ENCODE results near the gene NAT8L.

Gene NAT8L

GRCh38 chr4:2078584-2078983 lies 19.5 kb downstream of the NAT8L start:
- no peak overlapping the region for H3K4me2 ChIP-seq (ENCODE audit: low read length)
- H3K79me2 ChIP-seq (ENCODE audit: insufficient read depth, low read length) = no peaks in the 10 kb centered on the region
- no peaks in the 10 kb centered on the region for H3F3A ChIP-seq (ENCODE audit: insufficient read depth, low read length)
- H3K9me2 ChIP-seq (ENCODE audit: low read depth, low read length) = no peaks in the 10 kb centered on the region
- TF ChIP-seq CTCF (IDR thresholded peaks at IDR 0.05; ENCODE audit: low read length) (no peak), EZH2 (IDR thresholded peaks at IDR 0.05; ENCODE audit: borderline replicate concordance, low read length) (no peak)
- no peak overlapping the region for H3K27ac ChIP-seq (ENCODE audit: low read depth, low read length, poor library complexity, severe bottlenecking)
- H4K20me1 ChIP-seq (ENCODE audit: insufficient read depth, low read length) = no peaks in the 10 kb centered on the region
- H3K27me3 ChIP-seq (ENCODE audit: insufficient read depth, low read length) = no peaks in the 10 kb centered on the region
- H3K36me3 ChIP-seq (ENCODE audit: insufficient read depth, low read length) = no peaks in the 10 kb centered on the region
- no peak overlapping the region for H3K4me3 ChIP-seq (ENCODE audit: low read depth, low read length, poor library complexity, severe bottlenecking)
- no peaks in the 10 kb centered on the region for H3K4me1 ChIP-seq (ENCODE audit: insufficient read depth, low read length, severe bottlenecking)
- no peak overlapping the region for H3K9ac ChIP-seq (ENCODE audit: low read length)
- no peaks in the 10 kb centered on the region for H3K9me3 ChIP-seq (ENCODE audit: low read length)
- H2AFZ ChIP-seq (ENCODE audit: low read length) = no peak overlapping the region

DNA sequence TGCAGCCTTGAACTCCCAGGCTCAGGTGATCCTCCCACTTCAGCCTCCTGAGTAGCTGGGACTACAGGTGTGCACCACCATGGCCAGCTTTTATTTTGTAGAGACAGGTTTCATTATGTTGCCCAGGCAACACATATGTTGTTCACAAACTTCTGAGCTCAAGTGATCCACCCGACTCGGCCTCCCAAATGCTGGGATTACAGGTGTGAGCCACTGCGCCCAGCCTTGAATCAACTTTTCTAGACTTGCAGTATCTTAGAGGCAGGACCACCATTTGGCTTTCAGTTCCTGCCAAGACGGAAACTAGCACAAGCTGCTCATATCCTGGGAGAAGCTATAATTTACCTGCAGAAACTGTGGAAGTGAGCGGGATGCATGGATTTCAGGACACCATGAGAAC lies 19.9 kb downstream of the NAT8L start:
- no peaks in the 10 kb centered on the region for H3K79me2 ChIP-seq (ENCODE audit: insufficient read depth, low read length)
- no peaks in the 10 kb centered on the region for H3F3A ChIP-seq (ENCODE audit: insufficient read depth, low read length)
- H3K27ac ChIP-seq (ENCODE audit: low read depth, low read length, poor library complexity, severe bottlenecking) = no peak overlapping the region
- no peaks in the 10 kb centered on the region for H3K9me2 ChIP-seq (ENCODE audit: low read depth, low read length)
- H3K36me3 ChIP-seq (ENCODE audit: insufficient read depth, low read length) = no peaks in the 10 kb centered on the region
- H3K27me3 ChIP-seq (ENCODE audit: insufficient read depth, low read length) = no peaks in the 10 kb centered on the region
- H3K9me3 ChIP-seq (ENCODE audit: low read length) = no peaks in the 10 kb centered on the region
- no peak overlapping the region for H3K9ac ChIP-seq (ENCODE audit: low read length)
- H3K4me2 ChIP-seq (ENCODE audit: low read length) = no peak overlapping the region
- H3K4me1 ChIP-seq (ENCODE audit: insufficient read depth, low read length, severe bottlenecking) = no peaks in the 10 kb centered on the region
- no peak for TF ChIP-seq CTCF (IDR thresholded peaks at IDR 0.05; ENCODE audit: low read length)
- no peak for TF ChIP-seq EZH2 (IDR thresholded peaks at IDR 0.05; ENCODE audit: borderline replicate concordance, low read length)
- H4K20me1 ChIP-seq (ENCODE audit: insufficient read depth, low read length) = no peaks in the 10 kb centered on the region
- no peak overlapping the region for H2AFZ ChIP-seq (ENCODE audit: low read length)
- H3K4me3 ChIP-seq (ENCODE audit: low read depth, low read length, poor library complexity, severe bottlenecking) = no peak overlapping the region

- no peaks in the 10 kb centered on the region for H3F3A ChIP-seq (ENCODE audit: insufficient read depth, low read length)
- no peak overlapping the region for H3K27ac ChIP-seq (ENCODE audit: low read depth, low read length, poor library complexity, severe bottlenecking)
- no peaks in the 10 kb centered on the region for H3K36me3 ChIP-seq (ENCODE audit: insufficient read depth, low read length)
- H3K79me2 ChIP-seq (ENCODE audit: insufficient read depth, low read length) = no peaks in the 10 kb centered on the region
- no peak overlapping the region for H3K9ac ChIP-seq (ENCODE audit: low read length)
- no peak overlapping the region for H3K4me2 ChIP-seq (ENCODE audit: low read length)
- H3K9me3 ChIP-seq (ENCODE audit: low read length) = no peaks in the 10 kb centered on the region
- H4K20me1 ChIP-seq (ENCODE audit: insufficient read depth, low read length) = no peaks in the 10 kb centered on the region
- H3K27me3 ChIP-seq (ENCODE audit: insufficient read depth, low read length) = no peaks in the 10 kb centered on the region
- H2AFZ ChIP-seq (ENCODE audit: low read length) = no peak overlapping the region
- H3K4me3 ChIP-seq (ENCODE audit: low read depth, low read length, poor library complexity, severe bottlenecking) = no peak overlapping the region
- no peaks in the 10 kb centered on the region for H3K9me2 ChIP-seq (ENCODE audit: low read depth, low read length)
- H3K4me1 ChIP-seq (ENCODE audit: insufficient read depth, low read length, severe bottlenecking) = no peaks in the 10 kb centered on the region
- no peak for TF ChIP-seq EZH2 (IDR thresholded peaks at IDR 0.05; ENCODE audit: borderline replicate concordance, low read length)
- no peak for TF ChIP-seq CTCF (IDR thresholded peaks at IDR 0.05; ENCODE audit: low read length)
Measured at GRCh38 chr4:2079926-2080325, 20.8 kb downstream of the NAT8L start.

Data from OCI-LY1 (cell line).